Colonic mucosa (tissue), 4 donors: ENCODE results near the gene ACSF2. TPM values are rescaled to one million over a fixed set of nuclear protein-coding genes. Genes with fewer than 3 reads are reported as not detected.
A peak's percentile ranks its signal among the peaks of the same experiment; 100 is the strongest.

ENCODE experiments used
- DNase-seq: peaks from one replicate; pipeline ENCODE4 v3.0.0-alpha.2; 2020
- H3K27ac ChIP-seq: fragments of 200-600 bp; one replicate; pipeline ENCODE4 v1.8.0; 2021
- H3K27me3 ChIP-seq: fragments of 200-600 bp; one replicate; pipeline ENCODE4 v1.8.0; 2021
- H3K36me3 ChIP-seq: fragments of 200-600 bp; one replicate; pipeline ENCODE4 v1.8.0; 2021
- H3K4me1 ChIP-seq: fragments of 200-600 bp; one replicate; pipeline ENCODE4 v1.8.0; 2021; ENCODE audit warnings: mild to moderate bottlenecking
- H3K4me3 ChIP-seq: fragments of 200-600 bp; one replicate; pipeline ENCODE4 v1.8.0; 2021
- H3K9ac ChIP-seq, 2 donors: one replicate each; pipeline ENCODE4 v1.7.0; 2013; ENCODE audit warnings: control low read depth in 2 of 2, low read depth in 2 of 2, low read length in 2 of 2
- H3K9me3 ChIP-seq: fragments of 200-600 bp; one replicate; pipeline ENCODE4 v1.8.0; 2021
- intact Hi-C: fragments of 100-400 bp; cut with DNase I; formaldehyde crosslinking; loops from one replicate; pipeline ENCODE4 v1.14.1; 2022
- total RNA-seq, 2 donors: library from RNA; stranded (reverse); fragmentation: NEBNext Ultra II Directional in 1 of 2; extraction: Animal tissue kit (Norgen Biotek cat#: 25700) in 1 of 2; gene quantifications; one replicate each; pipeline ENCODE4 v1.2.1, GENCODE V29; 2021
- TF ChIP-seq, protein P1 (sequence below): fragments of 200-600 bp; IDR thresholded peaks from one replicate; pipeline ENCODE4 v1.8.0; 2022; ENCODE audit warnings: antibody characterized with exemption, mild to moderate bottlenecking
- donor health status: healthy.
- donor health status: DM: no; HTN: no; CAD: no.
- donor health status: DM: no; HTN: no; CAD: no.

Gene ACSF2
- total RNA-seq, 2 donors from 2014 or later: 50.8 to 119 TPM

- H3K27me3 ChIP-seq: peaks cover 11% of the 10 kb centered on the region
- no peaks in the 10 kb centered on the region for H3K36me3 ChIP-seq
- no peak overlapping the region for H3K27ac ChIP-seq
- no peak for DNase-seq
- TF ChIP-seq, protein P1, sequence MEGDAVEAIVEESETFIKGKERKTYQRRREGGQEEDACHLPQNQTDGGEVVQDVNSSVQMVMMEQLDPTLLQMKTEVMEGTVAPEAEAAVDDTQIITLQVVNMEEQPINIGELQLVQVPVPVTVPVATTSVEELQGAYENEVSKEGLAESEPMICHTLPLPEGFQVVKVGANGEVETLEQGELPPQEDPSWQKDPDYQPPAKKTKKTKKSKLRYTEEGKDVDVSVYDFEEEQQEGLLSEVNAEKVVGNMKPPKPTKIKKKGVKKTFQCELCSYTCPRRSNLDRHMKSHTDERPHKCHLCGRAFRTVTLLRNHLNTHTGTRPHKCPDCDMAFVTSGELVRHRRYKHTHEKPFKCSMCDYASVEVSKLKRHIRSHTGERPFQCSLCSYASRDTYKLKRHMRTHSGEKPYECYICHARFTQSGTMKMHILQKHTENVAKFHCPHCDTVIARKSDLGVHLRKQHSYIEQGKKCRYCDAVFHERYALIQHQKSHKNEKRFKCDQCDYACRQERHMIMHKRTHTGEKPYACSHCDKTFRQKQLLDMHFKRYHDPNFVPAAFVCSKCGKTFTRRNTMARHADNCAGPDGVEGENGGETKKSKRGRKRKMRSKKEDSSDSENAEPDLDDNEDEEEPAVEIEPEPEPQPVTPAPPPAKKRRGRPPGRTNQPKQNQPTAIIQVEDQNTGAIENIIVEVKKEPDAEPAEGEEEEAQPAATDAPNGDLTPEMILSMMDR: no peak
- H3K9me3 ChIP-seq: no peaks in the 10 kb centered on the region
- H3K9ac ChIP-seq: peak overlapping the region in 1 of 2 donors; percentile 23
- no peak overlapping the region for H3K4me3 ChIP-seq
- H3K4me1 ChIP-seq: peaks cover 25% of the 10 kb centered on the region
- intact Hi-C loops: no loop called here
Observed at GRCh38 chr17:50465635-50466034, 39.6 kb downstream of the ACSF2 start.

DNA sequence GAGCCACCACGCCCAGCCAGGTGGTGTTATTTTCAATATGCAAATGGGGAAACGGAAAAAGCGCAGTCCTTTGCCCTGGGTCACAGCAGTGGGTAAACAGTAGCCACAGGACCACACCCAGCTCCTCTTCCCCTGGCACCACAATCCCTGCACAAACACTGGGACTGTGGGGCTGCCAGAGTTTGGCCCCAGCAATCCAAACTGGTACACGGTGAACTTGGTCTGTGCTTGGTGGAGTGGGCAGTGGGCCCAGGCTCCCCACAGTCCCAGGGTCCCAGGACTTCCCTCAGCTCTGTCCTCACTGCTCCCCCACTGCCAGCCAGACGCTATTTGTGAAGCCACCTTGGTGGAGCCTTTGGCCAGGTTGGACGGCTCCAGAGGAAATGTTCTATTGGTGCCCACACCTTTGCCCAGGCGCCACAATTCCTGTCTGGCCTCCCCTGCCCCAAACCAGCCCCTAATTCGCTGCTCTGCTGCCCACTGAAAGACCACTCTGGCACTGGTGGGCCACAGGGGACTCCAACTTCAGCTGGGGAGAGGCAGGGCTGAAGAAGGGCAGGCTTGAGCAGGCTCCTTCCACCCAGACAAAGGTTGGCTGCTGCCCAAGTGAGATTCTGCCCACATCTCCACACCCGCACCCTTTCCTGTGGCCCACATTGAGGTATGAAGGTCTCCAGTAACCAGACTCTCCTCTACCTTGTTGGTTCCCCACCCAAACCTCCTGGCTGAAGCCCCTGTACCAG lies 40.5 kb downstream of the ACSF2 start:
- H3K9me3 ChIP-seq: no peaks in the 10 kb centered on the region
- peak; percentile 88 for DNase-seq
- intact Hi-C loops: no loop called here
- TF ChIP-seq, protein P1: no peak
- H3K9ac ChIP-seq: peak overlapping the region; percentile 53 to 59
- peak overlapping the region; percentile 79 for H3K27ac ChIP-seq
- no peaks in the 10 kb centered on the region for H3K36me3 ChIP-seq
- peaks cover 11% of the 10 kb centered on the region for H3K27me3 ChIP-seq
- peaks cover 25% of the 10 kb centered on the region for H3K4me1 ChIP-seq
- no peak overlapping the region for H3K4me3 ChIP-seq

DNA sequence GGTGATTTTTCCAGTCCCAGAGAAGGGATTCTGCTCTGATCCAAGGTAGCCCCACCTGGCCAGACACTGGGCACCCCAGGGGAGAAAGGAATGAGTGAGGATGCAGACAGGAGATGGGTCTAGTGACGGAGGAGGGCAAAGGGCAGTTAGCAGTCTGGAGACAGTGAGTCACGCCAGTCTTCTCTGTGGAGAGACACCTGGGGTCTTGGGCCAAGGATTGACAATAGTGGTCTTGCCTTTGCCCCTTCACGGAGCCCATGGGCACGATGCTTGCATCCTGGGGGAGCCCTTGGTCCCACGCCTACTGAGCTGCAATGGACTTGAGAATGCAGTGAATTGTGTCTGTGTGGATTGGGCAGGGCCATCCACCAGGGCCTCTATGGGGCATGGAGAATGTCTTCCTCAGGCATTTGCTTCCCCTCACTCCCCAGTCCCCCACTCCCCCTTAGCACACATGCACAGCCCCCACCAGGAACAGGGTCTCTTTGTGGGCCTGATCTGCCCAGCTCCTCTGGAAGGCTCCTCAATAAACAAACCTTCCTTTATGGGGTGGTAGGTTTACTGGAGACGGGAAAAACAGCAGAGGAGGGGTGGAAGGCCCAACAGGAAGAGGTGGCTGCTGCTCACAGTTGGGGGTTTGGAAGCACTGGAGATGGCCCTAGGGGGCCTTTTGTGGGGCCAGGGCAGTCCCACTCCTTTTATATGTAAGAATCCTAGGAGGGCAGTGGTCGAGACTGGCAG lies 41.3 kb downstream of the ACSF2 start:
- H3K9me3 ChIP-seq: no peaks in the 10 kb centered on the region
- H3K36me3 ChIP-seq: no peaks in the 10 kb centered on the region
- no peak overlapping the region for H3K4me3 ChIP-seq
- peak overlapping the region in 1 of 2 donors; percentile 59 for H3K9ac ChIP-seq
- no peak for DNase-seq
- peaks cover 11% of the 10 kb centered on the region for H3K27me3 ChIP-seq
- peaks cover 25% of the 10 kb centered on the region for H3K4me1 ChIP-seq
- intact Hi-C loops: no loop called here
- peak overlapping the region; percentile 79 for H3K27ac ChIP-seq
- TF ChIP-seq, protein P1: no peak

GRCh38 chr17:50467855-50468303 lies 41.9 kb downstream of the ACSF2 start:
- no peaks in the 10 kb centered on the region for H3K9me3 ChIP-seq
- intact Hi-C loops: no loop called here
- peaks cover 11% of the 10 kb centered on the region for H3K27me3 ChIP-seq
- peak overlapping the region in 1 of 2 donors; percentile 59 for H3K9ac ChIP-seq
- peaks cover 25% of the 10 kb centered on the region for H3K4me1 ChIP-seq
- no peak for DNase-seq
- H3K27ac ChIP-seq: no peak overlapping the region
- no peaks in the 10 kb centered on the region for H3K36me3 ChIP-seq
- no peak overlapping the region for H3K4me3 ChIP-seq
- TF ChIP-seq, protein P1: no peak

DNA sequence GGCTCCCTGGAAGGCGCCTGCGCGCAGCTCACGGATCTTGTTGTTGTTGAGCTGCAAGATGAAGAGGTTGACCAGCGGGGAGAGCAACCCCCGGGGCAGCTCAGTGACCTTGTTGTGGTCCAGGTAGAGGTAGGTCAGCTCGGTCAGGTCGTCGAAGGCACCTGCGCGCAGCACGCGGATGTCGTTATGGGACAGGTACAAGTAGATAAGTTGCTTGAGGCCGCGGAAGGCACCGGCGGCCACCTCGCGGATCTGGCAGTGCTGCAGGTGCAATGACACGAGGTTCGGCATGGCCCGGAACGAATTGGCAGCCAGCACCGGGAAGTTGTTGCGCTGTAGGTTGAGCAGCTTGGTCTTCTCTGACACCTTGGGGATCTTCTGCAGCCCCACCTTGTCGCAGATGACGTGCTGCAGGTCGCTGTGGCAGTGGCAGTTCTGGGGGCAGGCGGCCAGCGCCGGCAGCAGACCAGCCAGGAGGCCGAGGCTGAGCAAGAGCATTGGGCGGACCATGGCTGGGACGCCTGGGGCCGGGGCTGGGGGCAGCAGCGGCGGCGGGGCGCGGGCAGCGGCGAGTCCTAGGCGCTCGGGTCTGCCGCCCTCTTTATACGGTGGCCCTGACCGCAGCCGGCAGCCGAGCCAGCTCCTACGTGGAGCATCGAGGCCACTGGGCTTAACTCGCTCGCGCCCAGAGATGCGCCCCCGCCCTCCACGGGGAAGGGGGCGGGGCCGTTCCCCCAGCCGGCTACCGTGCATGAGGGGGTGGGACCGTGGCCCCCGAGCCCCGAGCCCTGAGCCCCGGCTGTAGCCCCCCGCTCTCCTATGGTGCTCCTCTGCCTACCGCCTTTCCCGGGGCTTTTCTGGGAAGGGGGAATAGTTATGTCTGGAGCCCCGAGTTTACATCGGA lies 42.5 kb downstream of the ACSF2 start, which contains the start of gene CHAD:
Gene CHAD (minus strand): TSS at position 577 of the 904 bp plus-strand sequence. CDS start 67 bp downstream, at position 510.
- TF ChIP-seq, protein P1: no peak

More for the DNA sequence above, 42.5 kb downstream of the ACSF2 start, which contains the start of gene CHAD:
- DNase-seq: peak; percentile 31
- Histone ChIP-seq H3K9ac (peak within 1 kb of the TSS; percentile 36 to 72), H3K9me3 (no peaks in the 10 kb centered on the region), H3K4me3 (peak within 1 kb of the TSS; percentile 11), H3K27ac (no peak within 1 kb of the TSS), H3K36me3 (no peaks in the 10 kb centered on the region), H3K27me3 (peaks cover 11% of the 10 kb centered on the region), H3K4me1 (peaks cover 25% of the 10 kb centered on the region)
- intact Hi-C loops: no loop called here
